Caco-2 (cell line): ENCODE data around the gene HK1. TPM values are rescaled to one million over a fixed set of nuclear protein-coding genes. Genes with fewer than 3 reads are reported as not detected.
A peak's percentile ranks its signal among the peaks of the same experiment; 100 is the strongest.

Experiments
- BruUV-seq: library from RNA; stranded (reverse); fragments of 400-500 nt; replicated peaks from 2 replicates; lab custom pipeline; 2021; lab: Mats Ljungman, UMichigan
- CTCF ChIA-PET: fragments of 300-600 bp; sonication (Branson Sonifier 250); formaldehyde crosslinking; loops from one replicate; lab custom pipeline; 2022; ENCODE audit warnings: antibody characterized with exemption; lab: Charles Lee
- POLR2A ChIA-PET: fragments of 300-600 bp; sonication (Branson Sonifier 250); formaldehyde crosslinking; loops from one replicate; lab custom pipeline; 2022; ENCODE audit warnings: antibody characterized with exemption; lab: Charles Lee
- DNase-seq, 2 experiments: peaks; one replicate each; pipeline versions ENCODE4 v3.0.0 to v3.0.0-alpha.2; 2020 to 2022
- H3K27me3 ChIP-seq: replicated peaks from 2 replicates; pipeline ENCODE4 v1.6.0; 2011; ENCODE audit warnings: low read length; ENCODE audit not compliant: control insufficient read depth, insufficient read depth
- H3K36me3 ChIP-seq: 2 replicates; pipeline ENCODE4 v1.5.1; 2011; ENCODE audit warnings: low read length; ENCODE audit not compliant: control insufficient read depth, insufficient read depth
- H3K4me1 ChIP-seq: fragments of 250-450 bp; sonication (Bioruptor Pico); 2 replicates; pipeline ENCODE4 v1.5.1; 2020; ENCODE audit warnings: mild to moderate bottlenecking
- H3K4me3 ChIP-seq: 2 replicates; pipeline ENCODE4 v1.5.1; 2011; ENCODE audit warnings: low read depth, mild to moderate bottlenecking, control low read depth, low read length
- H3K9me3 ChIP-seq: fragments of 250-450 bp; sonication (Bioruptor Pico); 2 replicates; pipeline ENCODE4 v1.5.1; 2020; ENCODE audit warnings: mild to moderate bottlenecking, moderate library complexity
- H3K27ac Mint-ChIP-seq: one replicate; pipeline ENCODE4 v1.8.0; 2022; ENCODE audit warnings: mixed read lengths; ENCODE audit not compliant: unreplicated experiment
- H3K27me3 Mint-ChIP-seq: one replicate; pipeline ENCODE4 v1.8.0; 2022; ENCODE audit warnings: mixed read lengths; ENCODE audit not compliant: insufficient read depth, unreplicated experiment
- H3K36me3 Mint-ChIP-seq: one replicate; pipeline ENCODE4 v1.8.0; 2022; ENCODE audit warnings: mild to moderate bottlenecking, mixed read lengths; ENCODE audit not compliant: insufficient read depth, unreplicated experiment
- H3K4me1 Mint-ChIP-seq: one replicate; pipeline ENCODE4 v1.8.0; 2022; ENCODE audit warnings: low read depth, mixed read lengths; ENCODE audit not compliant: unreplicated experiment
- H3K4me3 Mint-ChIP-seq: one replicate; pipeline ENCODE4 v1.8.0; 2022; ENCODE audit warnings: mild to moderate bottlenecking, moderate library complexity, mixed read lengths; ENCODE audit not compliant: unreplicated experiment
- H3K9me3 Mint-ChIP-seq: one replicate; pipeline ENCODE4 v1.8.0; 2022; ENCODE audit warnings: mixed read lengths; ENCODE audit not compliant: unreplicated experiment
- intact Hi-C: fragments of 100-400 bp; cut with micrococcal nuclease; formaldehyde crosslinking; loops from one replicate; pipeline ENCODE4 v1.10.0; 2022; ENCODE audit not compliant: unreplicated experiment
- total RNA-seq: library from RNA; stranded (reverse); gene quantifications from 2 replicates; pipeline ENCODE4 v1.2.3, GENCODE V29; 2022
- TF ChIP-seq, protein P1 (sequence below), 2 experiments: fragments of 200-600 bp in 1 of 2; IDR thresholded peaks; 1 replicate in 1 of 2; 2 replicates in 1 of 2; pipeline versions ENCODE4 v1.5.1 to v1.8.0; 2011 to 2022; ENCODE audit warnings: antibody characterized with exemption in 1 of 2, control low read depth in 1 of 2, inconsistent platforms in 1 of 2, low read depth in 1 of 2, low read length in 1 of 2, mild to moderate bottlenecking in 1 of 2, moderate library complexity in 1 of 2; ENCODE audit not compliant: insufficient read depth in 1 of 2, severe bottlenecking in 1 of 2, unreplicated experiment in 1 of 2

HK1 gene
- total RNA-seq, 1 experiment from 2014 or later, result 35.4 TPM

DNA sequence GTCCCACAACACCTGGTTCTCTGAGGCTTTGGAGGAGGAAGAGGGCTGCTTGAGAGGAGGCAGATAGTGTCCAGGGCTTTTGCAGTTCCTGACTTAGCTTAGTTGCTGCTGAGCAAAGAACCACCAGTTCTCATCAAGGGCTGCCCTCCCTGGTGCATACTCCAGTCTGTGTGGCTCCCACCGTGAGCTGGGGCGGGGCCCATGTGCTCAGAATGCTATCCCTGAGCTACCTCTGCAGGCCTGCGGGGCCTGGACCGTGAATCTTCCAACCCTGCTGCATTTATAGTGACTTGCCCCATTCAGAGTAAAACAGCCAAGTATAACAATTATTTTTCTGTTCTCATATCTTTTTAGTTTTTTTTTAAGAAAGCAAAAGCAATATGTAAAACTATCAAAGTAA, 89.2 kb downstream of the HK1 start:
- ChIA-PET POLR2A (no interaction called here), CTCF (interaction anchor here (0.5 to 1.6 kb wide), 3 partner anchors 25 to 97 kb away, joined by 3 read pairs; no protein-coding TSS in a partner anchor)
- intact Hi-C loops, result no loop called here
- no peaks in the 10 kb centered on the region for H3K4me1 ChIP-seq
- no peaks in the 10 kb centered on the region for H3K36me3 Mint-ChIP-seq
- H3K4me3 ChIP-seq, result no peak overlapping the region
- no peaks in the 10 kb centered on the region for H3K9me3 ChIP-seq
- no peak for DNase-seq
- no peaks in the 10 kb centered on the region for H3K27me3 ChIP-seq
- peaks cover 9% of the 10 kb centered on the region for H3K4me1 Mint-ChIP-seq
- no peaks in the 10 kb centered on the region for H3K36me3 ChIP-seq
- no peak overlapping the region for H3K4me3 Mint-ChIP-seq
- BruUV-seq, result no TSS peak
- no peaks in the 10 kb centered on the region for H3K27me3 Mint-ChIP-seq
- TF ChIP-seq, protein P1, sequence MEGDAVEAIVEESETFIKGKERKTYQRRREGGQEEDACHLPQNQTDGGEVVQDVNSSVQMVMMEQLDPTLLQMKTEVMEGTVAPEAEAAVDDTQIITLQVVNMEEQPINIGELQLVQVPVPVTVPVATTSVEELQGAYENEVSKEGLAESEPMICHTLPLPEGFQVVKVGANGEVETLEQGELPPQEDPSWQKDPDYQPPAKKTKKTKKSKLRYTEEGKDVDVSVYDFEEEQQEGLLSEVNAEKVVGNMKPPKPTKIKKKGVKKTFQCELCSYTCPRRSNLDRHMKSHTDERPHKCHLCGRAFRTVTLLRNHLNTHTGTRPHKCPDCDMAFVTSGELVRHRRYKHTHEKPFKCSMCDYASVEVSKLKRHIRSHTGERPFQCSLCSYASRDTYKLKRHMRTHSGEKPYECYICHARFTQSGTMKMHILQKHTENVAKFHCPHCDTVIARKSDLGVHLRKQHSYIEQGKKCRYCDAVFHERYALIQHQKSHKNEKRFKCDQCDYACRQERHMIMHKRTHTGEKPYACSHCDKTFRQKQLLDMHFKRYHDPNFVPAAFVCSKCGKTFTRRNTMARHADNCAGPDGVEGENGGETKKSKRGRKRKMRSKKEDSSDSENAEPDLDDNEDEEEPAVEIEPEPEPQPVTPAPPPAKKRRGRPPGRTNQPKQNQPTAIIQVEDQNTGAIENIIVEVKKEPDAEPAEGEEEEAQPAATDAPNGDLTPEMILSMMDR (IDR thresholded peaks at IDR 0.05; ENCODE audit: insufficient read depth in 1 of 2, low read depth in 1 of 2, low read length in 1 of 2, severe bottlenecking in 1 of 2, unreplicated experiment in 1 of 2), result no peak
- no peaks in the 10 kb centered on the region for H3K9me3 Mint-ChIP-seq
- no peak overlapping the region for H3K27ac Mint-ChIP-seq

DNA sequence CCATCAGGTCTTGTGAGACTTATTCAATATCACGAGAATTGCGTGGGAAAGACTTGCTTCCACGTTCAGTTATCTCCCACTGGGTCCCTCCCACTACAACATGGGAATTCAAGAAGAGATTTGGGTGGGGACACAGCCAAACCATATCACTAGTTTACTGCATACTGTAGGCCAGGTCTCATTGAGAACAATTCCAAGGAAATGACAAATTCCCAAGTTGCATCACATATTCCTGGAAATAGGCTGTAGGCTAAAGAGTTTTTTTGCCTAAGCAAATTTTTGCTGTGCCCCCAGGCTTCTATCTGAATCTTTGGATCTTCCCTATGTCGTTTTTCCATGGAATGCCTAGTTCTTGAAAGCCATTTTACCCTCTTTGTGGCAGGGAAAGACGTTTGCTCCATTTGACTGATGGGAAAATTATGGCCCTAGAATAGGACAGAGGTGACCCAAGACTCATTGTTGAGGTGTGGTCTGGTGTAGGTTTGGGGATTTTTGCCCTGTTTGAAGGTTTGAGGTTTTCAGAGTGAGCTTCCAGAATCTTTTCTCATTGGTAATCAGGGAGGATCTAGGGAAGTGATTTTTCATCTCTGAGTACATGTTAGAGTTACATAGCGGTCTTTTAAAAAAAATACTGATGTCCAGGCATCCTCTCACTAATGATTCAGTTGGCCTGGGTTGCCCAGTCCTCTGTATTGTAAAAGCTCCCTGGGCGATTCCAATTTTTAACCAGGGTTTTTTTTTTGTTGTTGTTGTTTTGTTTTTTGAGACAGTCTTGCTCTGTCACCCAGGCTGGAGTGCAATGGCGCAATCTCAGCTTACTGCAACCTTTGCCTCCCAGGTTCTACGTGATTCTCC, 94.1 kb downstream of the HK1 start:
- POLR2A ChIA-PET, result no interaction called here
- no peak overlapping the region for H3K4me3 Mint-ChIP-seq
- DNase-seq, result no peak
- H3K4me1 Mint-ChIP-seq, result no peaks in the 10 kb centered on the region
- no peaks in the 10 kb centered on the region for H3K9me3 Mint-ChIP-seq
- H3K27me3 Mint-ChIP-seq, result no peaks in the 10 kb centered on the region
- BruUV-seq, result no TSS peak
- no peaks in the 10 kb centered on the region for H3K27me3 ChIP-seq
- H3K9me3 ChIP-seq, result no peaks in the 10 kb centered on the region
- CTCF ChIA-PET, result interaction anchor here (1.6 kb wide), 1 partner anchor 8 kb away, joined by 3 read pairs; no protein-coding TSS in a partner anchor
- intact Hi-C loops, result no loop called here
- no peaks in the 10 kb centered on the region for H3K36me3 ChIP-seq
- no peak overlapping the region for H3K4me3 ChIP-seq
- no peaks in the 10 kb centered on the region for H3K36me3 Mint-ChIP-seq
- H3K4me1 ChIP-seq, result no peaks in the 10 kb centered on the region
- no peak overlapping the region for H3K27ac Mint-ChIP-seq
- TF ChIP-seq, protein P1 (IDR thresholded peaks at IDR 0.05; ENCODE audit: insufficient read depth in 1 of 2, low read depth in 1 of 2, low read length in 1 of 2, severe bottlenecking in 1 of 2, unreplicated experiment in 1 of 2), result no peak

DNA sequence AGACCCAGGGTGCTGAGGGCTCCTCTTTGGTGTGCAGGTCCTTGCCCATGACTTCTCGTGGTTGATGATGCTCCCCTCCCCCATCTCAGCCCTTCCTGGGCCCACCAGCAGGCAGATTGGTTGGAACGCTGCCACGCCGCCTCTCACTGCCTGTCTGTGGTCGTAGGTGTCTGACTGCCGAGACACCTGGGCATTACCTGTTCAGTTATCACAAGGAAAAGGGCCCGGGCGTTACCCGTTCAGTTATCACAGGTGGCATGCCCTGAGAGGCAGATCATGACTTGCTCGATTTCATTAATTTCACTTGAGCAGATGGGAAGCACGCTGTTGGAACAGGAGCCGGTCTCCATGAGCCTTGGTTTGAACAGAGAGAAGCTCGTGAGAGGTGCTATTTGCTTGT, 95.9 kb downstream of the HK1 start:
- BruUV-seq, result no TSS peak
- H3K27me3 ChIP-seq, result no peaks in the 10 kb centered on the region
- Mint-ChIP-seq H3K27me3 (no peaks in the 10 kb centered on the region), H3K4me1 (no peaks in the 10 kb centered on the region), H3K9me3 (no peaks in the 10 kb centered on the region), H3K4me3 (no peak overlapping the region), H3K36me3 (no peaks in the 10 kb centered on the region), H3K27ac (peak overlapping the region; percentile 43)
- H3K36me3 ChIP-seq, result no peaks in the 10 kb centered on the region
- ChIA-PET CTCF (interaction anchor here (0.5 to 1.6 kb wide), 2 partner anchors 10 to 226 kb away, joined by 3 read pairs; no protein-coding TSS in a partner anchor), POLR2A (no interaction called here)
- intact Hi-C loops, result no loop called here
- H3K9me3 ChIP-seq, result no peaks in the 10 kb centered on the region
- H3K4me1 ChIP-seq, result no peaks in the 10 kb centered on the region
- H3K4me3 ChIP-seq, result no peak overlapping the region
- DNase-seq, result no peak
- TF ChIP-seq, protein P1 (IDR thresholded peaks at IDR 0.05; ENCODE audit: insufficient read depth in 1 of 2, low read depth in 1 of 2, low read length in 1 of 2, severe bottlenecking in 1 of 2, unreplicated experiment in 1 of 2), result no peak
